ENCODE results near the gene PIK3CD. TPM values are rescaled to one million over a fixed set of nuclear protein-coding genes. Genes with fewer than 3 reads are reported as not detected.
"Not testable (repeated sequence)": the region's sequence is repeated elsewhere in the genome, so short reads cannot be mapped to it uniquely, and the experiment has no call there.

The PIK3CD gene
- total and polyA plus RNA-seq, 10 of the 15 experiments (the other 5 are each of a cell fraction or from before 2014, with no cell fraction given), result 7.0 to 101 (median 51.1) TPM

DNA sequence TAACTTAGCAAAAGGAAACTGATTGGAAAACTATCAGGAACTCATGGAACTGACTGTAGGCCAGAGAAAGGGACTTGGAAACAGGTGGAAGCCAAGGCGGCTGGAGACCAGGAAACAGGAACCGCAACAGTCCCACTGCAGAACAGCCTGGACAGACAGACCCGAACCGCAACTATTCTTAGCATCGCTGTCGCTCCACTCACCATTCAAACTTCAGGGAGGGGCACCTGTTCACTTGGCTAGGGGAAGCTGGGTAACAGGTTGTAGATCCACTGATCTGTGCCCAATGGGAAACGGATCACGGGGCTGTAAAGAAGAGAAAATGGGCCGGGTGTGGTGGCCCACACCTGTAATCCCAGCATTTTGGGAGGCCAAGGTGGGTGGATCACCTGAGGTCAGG, 110.3 kb downstream of the PIK3CD start (continued):
- TF ChIP-seq, protein P1, sequence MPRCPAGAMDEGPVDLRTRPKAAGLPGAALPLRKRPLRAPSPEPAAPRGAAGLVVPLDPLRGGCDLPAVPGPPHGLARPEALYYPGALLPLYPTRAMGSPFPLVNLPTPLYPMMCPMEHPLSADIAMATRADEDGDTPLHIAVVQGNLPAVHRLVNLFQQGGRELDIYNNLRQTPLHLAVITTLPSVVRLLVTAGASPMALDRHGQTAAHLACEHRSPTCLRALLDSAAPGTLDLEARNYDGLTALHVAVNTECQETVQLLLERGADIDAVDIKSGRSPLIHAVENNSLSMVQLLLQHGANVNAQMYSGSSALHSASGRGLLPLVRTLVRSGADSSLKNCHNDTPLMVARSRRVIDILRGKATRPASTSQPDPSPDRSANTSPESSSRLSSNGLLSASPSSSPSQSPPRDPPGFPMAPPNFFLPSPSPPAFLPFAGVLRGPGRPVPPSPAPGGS (IDR thresholded peaks at IDR 0.05; ENCODE audit: borderline replicate concordance, insufficient read depth, low read depth, low read length, poor library complexity, severe bottlenecking), result no peak
- TF ChIP-seq ZNF217 (IDR thresholded peaks at IDR 0.05) (no peak), NR2C2 (IDR thresholded peaks at IDR 0.05; ENCODE audit: borderline replicate concordance, control insufficient read depth, insufficient read length, low read depth) (no peak)

DNA sequence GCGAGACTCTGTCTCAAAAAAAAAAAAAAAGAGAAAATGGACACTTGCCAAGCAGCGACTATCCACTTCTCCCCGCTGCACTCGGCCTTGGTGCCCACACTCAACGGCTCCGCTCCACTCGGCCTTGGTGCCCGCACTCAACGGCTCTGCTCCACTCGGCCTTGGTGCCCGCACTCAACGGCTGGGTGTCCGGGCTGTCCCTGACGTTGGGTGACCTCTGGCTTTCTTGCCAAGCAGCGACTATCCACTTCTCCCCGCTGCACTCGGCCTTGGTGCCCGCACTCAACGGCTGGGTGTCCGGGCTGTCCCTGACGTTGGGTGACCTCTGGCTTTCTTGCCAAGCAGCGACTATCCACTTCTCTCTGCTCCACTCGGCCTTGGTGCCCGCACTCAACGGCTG, 110.9 kb downstream of the PIK3CD start:
- 94% methylated on average over 24 of the region's 25 CpGs for WGBS (ENCODE audit: insufficient coverage, insufficient replicate concordance, low lambda C conversion rate, missing lambda C conversion rate)
- in situ Hi-C loops (cut with MboI); H3K79me2 ChIP-seq (ENCODE audit: control insufficient read depth, insufficient read depth, low read length): not testable (repeated sequence)

DNA sequence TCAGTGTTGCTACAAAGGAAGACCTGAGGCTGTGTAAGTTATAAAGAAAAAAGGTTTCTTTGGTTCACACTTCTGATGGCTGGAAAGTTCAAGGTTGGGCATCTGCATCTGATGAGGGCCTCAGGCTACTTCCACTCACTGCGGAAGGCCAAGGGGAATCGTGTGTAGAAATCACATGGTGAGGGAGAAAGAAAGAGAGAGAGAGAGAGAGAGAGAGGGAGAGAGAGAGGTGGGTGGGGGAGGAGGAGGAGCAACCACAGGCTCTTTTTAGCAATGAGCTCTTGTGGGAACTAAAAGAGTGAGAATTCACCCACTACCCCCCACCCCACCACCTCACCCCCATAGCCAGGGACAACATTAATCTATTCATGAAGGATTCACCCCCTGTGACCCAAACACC, 112.4 kb downstream of the PIK3CD start:
- Histone ChIP-seq H2AFZ (ENCODE audit: control insufficient read depth, low read depth, low read length) (no peak overlapping the region), H3K27me3 (replicated peaks in 1 of 2; ENCODE audit: control insufficient read depth in 2 of 2, insufficient read depth in 2 of 2, low read length in 1 of 2) (no peaks in the 10 kb centered on the region), H3K79me2 (ENCODE audit: control insufficient read depth, insufficient read depth, low read length) (no peaks in the 10 kb centered on the region; the same call in 1 of the 2 replicates), H3K27ac (ENCODE audit: control insufficient read depth, insufficient read depth) (no peak overlapping the region), H3K4me2 (ENCODE audit: control insufficient read depth, insufficient read depth) (no peak overlapping the region), H3K36me3 (ENCODE audit: control insufficient read depth in 2 of 2, insufficient read depth in 2 of 2, low read length in 1 of 2) (peaks cover 2% of the 10 kb centered on the region in 2 experiments; a peak in 2 of 4 replicates), H3K4me1 (ENCODE audit: control insufficient read depth, insufficient read depth, low read length) (no peaks in the 10 kb centered on the region), H3K9ac (ENCODE audit: control insufficient read depth, insufficient read depth, low read length) (no peak overlapping the region), H4K20me1 (ENCODE audit: control insufficient read depth, insufficient read depth) (no peaks in the 10 kb centered on the region), H3K9me3 (replicated peaks; ENCODE audit: control insufficient read depth, insufficient read depth, low read length) (no peaks in the 10 kb centered on the region), H3K4me3 (no peak overlapping the region)
- FAIRE-seq (no peak), ATAC-seq (no peak), DNase-seq (ENCODE audit: low read depth, low spot score) (no peak)
- BruUV-seq (replicated peaks), result no TSS peak
- WGBS (ENCODE audit: insufficient coverage, insufficient replicate concordance, low lambda C conversion rate, missing lambda C conversion rate), result 94% methylated on average over 2 of the region's 2 CpGs
- RAD21 ChIA-PET (ENCODE audit: unreplicated experiment), result interaction anchor here (0.6 kb wide), 1 partner anchor 28 kb away, joined by 4 read pairs; no protein-coding TSS in a partner anchor
- CTCF ChIA-PET, result no interaction called here
- TF ChIP-seq POLR2AphosphoS5 (IDR thresholded peaks at IDR 0.05; ENCODE audit: low read length), result no peak
- POLR2A ChIA-PET, result interaction anchor here (0.7 kb wide), 1 partner anchor 17 kb away, joined by 3 read pairs; no protein-coding TSS in a partner anchor
- SMC1A ChIA-PET (ENCODE audit: uncharacterized antibody, unreplicated experiment), result interaction anchor here (1.4 kb wide), 1 partner anchor 21 kb away, joined by 4 read pairs; no protein-coding TSS in a partner anchor
- intact Hi-C loops (cut with micrococcal nuclease; ENCODE audit: unreplicated experiment) (no loop called here), in situ Hi-C loops (cut with MboI) (no loop called here)

More for the DNA sequence above, 110.9 kb downstream of the PIK3CD start:
- DNase-seq (ENCODE audit: low read depth, low spot score); FAIRE-seq; H3K27ac ChIP-seq (ENCODE audit: control insufficient read depth, insufficient read depth); SMC1A ChIA-PET (ENCODE audit: uncharacterized antibody, unreplicated experiment); H2AFZ ChIP-seq (ENCODE audit: control insufficient read depth, low read depth, low read length); intact Hi-C loops (cut with micrococcal nuclease; ENCODE audit: unreplicated experiment); H3K4me3 ChIP-seq; BruUV-seq (replicated peaks); H3K9me3 ChIP-seq (replicated peaks; ENCODE audit: control insufficient read depth, insufficient read depth, low read length); H3K36me3 ChIP-seq (ENCODE audit: control insufficient read depth in 2 of 2, insufficient read depth in 2 of 2, low read length in 1 of 2); ATAC-seq; CTCF ChIA-PET; H4K20me1 ChIP-seq (ENCODE audit: control insufficient read depth, insufficient read depth); POLR2A ChIA-PET; RAD21 ChIA-PET (ENCODE audit: unreplicated experiment); H3K4me2 ChIP-seq (ENCODE audit: control insufficient read depth, insufficient read depth); H3K4me1 ChIP-seq (ENCODE audit: control insufficient read depth, insufficient read depth, low read length); H3K27me3 ChIP-seq (replicated peaks in 1 of 2; ENCODE audit: control insufficient read depth in 2 of 2, insufficient read depth in 2 of 2, low read length in 1 of 2); H3K9ac ChIP-seq (ENCODE audit: control insufficient read depth, insufficient read depth, low read length): not testable (repeated sequence)
